Activated B cell treated with CpG ODN at 0.5 μM for 24 hours (primary cell): Measurements from ENCODE around the gene ZCCHC7. TPM values are rescaled to one million over a fixed set of nuclear protein-coding genes. Genes with fewer than 3 reads are reported as not detected.
"Not testable (repeated sequence)": the region's sequence is repeated elsewhere in the genome, so short reads cannot be mapped to it uniquely, and the experiment has no call there.

Experiments
- ATAC-seq: fragments of 200-7000 bp; cut with Tn5 transposase; one replicate; pipeline ENCODE4 v1.10.0; 2021; ENCODE audit warnings: low read depth, mild to moderate bottlenecking, moderate library complexity
- CTCF ChIA-PET: fragments of 350-600 bp; sonication (Branson Sonifier 250); formaldehyde crosslinking; loops from one replicate; lab custom pipeline; 2021; ENCODE audit warnings: antibody characterized with exemption; lab: Charles Lee
- POLR2A ChIA-PET: fragments of 350-600 bp; sonication (Branson Sonifier 250); formaldehyde crosslinking; loops from one replicate; lab custom pipeline; 2021; ENCODE audit warnings: antibody characterized with exemption; lab: Charles Lee
- DNase-seq: peaks from one replicate; pipeline ENCODE4 v3.0.0; 2022
- H3K27ac Mint-ChIP-seq: one replicate; pipeline ENCODE4 v1.8.0; 2020; ENCODE audit warnings: mixed read lengths
- H3K27me3 Mint-ChIP-seq: one replicate; pipeline ENCODE4 v1.8.0; 2021; ENCODE audit warnings: mixed read lengths
- H3K36me3 Mint-ChIP-seq: one replicate; pipeline ENCODE4 v1.8.0; 2021; ENCODE audit warnings: low read depth, mixed read lengths
- H3K4me1 Mint-ChIP-seq: one replicate; pipeline ENCODE4 v1.8.0; 2021; ENCODE audit warnings: mixed read lengths
- H3K4me3 Mint-ChIP-seq: one replicate; pipeline ENCODE4 v1.8.0; 2020; ENCODE audit warnings: mild to moderate bottlenecking, mixed read lengths
- H3K9me3 Mint-ChIP-seq: one replicate; pipeline ENCODE4 v1.8.0; 2020; ENCODE audit warnings: mixed read lengths
- intact Hi-C: fragments of 100-400 bp; cut with micrococcal nuclease; formaldehyde crosslinking; loops from one replicate; pipeline ENCODE4 v1.15.1; 2024
- total RNA-seq: library from RNA; stranded (reverse); gene quantifications from 2 replicates; pipeline ENCODE4 v1.2.3, GENCODE V29; 2022
- TF ChIP-seq, protein P1 (sequence below): fragments of 200-600 bp; IDR thresholded peaks from one replicate; pipeline ENCODE4 v1.8.0; 2022; ENCODE audit warnings: antibody characterized with exemption, mild to moderate bottlenecking

ZCCHC7 gene
- total RNA-seq, 1 donor from 2014 or later = 70.3 TPM

DNA sequence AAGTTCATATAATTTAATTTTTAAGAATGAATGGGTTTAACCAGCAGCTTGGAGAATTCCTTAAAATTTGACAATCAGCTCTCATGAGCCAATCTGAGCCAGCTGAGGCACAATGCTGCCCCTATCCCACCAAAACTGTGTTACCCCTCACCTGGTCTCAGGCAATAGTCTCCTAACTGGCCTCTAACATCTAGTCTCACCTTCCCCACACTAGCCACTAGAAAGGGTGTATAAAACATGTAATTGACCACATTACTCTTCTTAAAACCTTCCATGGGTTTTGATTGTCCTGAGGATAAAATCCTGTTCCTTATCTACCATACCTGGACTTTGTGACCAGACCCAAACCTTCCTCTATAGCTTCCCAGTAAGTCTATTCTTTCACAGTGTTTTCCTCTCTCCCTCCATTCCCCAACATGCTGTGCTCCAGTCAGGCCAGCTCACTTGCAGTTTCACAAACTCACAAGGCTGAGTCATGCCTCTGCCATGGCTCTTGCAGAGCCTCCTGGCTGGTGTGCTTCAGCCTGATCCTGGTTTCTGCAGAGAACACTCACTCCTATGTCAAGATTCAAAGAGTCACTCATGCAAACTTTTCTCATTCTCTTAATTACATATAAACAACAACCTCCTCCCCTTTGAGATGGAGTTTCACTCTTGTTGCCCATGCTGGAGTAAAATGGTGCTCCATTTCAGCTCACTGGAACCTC, 16.0 kb upstream of the ZCCHC7 start:
- TF ChIP-seq, protein P1, sequence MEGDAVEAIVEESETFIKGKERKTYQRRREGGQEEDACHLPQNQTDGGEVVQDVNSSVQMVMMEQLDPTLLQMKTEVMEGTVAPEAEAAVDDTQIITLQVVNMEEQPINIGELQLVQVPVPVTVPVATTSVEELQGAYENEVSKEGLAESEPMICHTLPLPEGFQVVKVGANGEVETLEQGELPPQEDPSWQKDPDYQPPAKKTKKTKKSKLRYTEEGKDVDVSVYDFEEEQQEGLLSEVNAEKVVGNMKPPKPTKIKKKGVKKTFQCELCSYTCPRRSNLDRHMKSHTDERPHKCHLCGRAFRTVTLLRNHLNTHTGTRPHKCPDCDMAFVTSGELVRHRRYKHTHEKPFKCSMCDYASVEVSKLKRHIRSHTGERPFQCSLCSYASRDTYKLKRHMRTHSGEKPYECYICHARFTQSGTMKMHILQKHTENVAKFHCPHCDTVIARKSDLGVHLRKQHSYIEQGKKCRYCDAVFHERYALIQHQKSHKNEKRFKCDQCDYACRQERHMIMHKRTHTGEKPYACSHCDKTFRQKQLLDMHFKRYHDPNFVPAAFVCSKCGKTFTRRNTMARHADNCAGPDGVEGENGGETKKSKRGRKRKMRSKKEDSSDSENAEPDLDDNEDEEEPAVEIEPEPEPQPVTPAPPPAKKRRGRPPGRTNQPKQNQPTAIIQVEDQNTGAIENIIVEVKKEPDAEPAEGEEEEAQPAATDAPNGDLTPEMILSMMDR = no peak
- Mint-ChIP-seq H3K4me3 (no peak overlapping the region), H3K36me3 (no peaks in the 10 kb centered on the region), H3K4me1 (peaks cover 55% of the 10 kb centered on the region), H3K27ac (no peak overlapping the region), H3K9me3 (no peaks in the 10 kb centered on the region), H3K27me3 (no peaks in the 10 kb centered on the region)
- ATAC-seq (no peak), DNase-seq (no peak)
- ChIA-PET CTCF (no interaction called here), POLR2A (no interaction called here)
- intact Hi-C loops = no loop called here

- TF ChIP-seq, protein P1 = no peak
- ChIA-PET POLR2A (interaction anchor here (0.6 kb wide), 1 partner anchor 183 kb away, joined by 6 read pairs; no protein-coding TSS in a partner anchor), CTCF (no interaction called here)
- H3K36me3 Mint-ChIP-seq = no peaks in the 10 kb centered on the region
- no peaks in the 10 kb centered on the region for H3K27me3 Mint-ChIP-seq
- H3K27ac Mint-ChIP-seq = no peak overlapping the region
- DNase-seq (no peak), ATAC-seq (no peak)
- intact Hi-C loops = no loop called here
- no peak overlapping the region for H3K4me3 Mint-ChIP-seq
- peaks cover 49% of the 10 kb centered on the region for H3K4me1 Mint-ChIP-seq
- H3K9me3 Mint-ChIP-seq = no peaks in the 10 kb centered on the region
Observed at GRCh38 chr9:37105234-37105633, 15.1 kb upstream of the ZCCHC7 start.

GRCh38 chr9:37107701-37108100, 12.7 kb upstream of the ZCCHC7 start:
- intact Hi-C loops = no loop called here
- H3K4me1 Mint-ChIP-seq = peaks cover 30% of the 10 kb centered on the region
- CTCF ChIA-PET = no interaction called here

GRCh38 chr9:37114442-37114841, 5.9 kb upstream of the ZCCHC7 start:
- CTCF ChIA-PET, ATAC-seq, H3K4me3 Mint-ChIP-seq, H3K9me3 Mint-ChIP-seq, H3K36me3 Mint-ChIP-seq, H3K27me3 Mint-ChIP-seq, DNase-seq, intact Hi-C loops, H3K27ac Mint-ChIP-seq: not testable (repeated sequence)
- H3K4me1 Mint-ChIP-seq = peaks cover 12% of the 10 kb centered on the region
- POLR2A ChIA-PET = interaction anchor here (0.5 kb wide), 1 partner anchor 11 kb away, joined by 5 read pairs; no protein-coding TSS in a partner anchor

More at GRCh38 chr9:37107701-37108100, 12.7 kb upstream of the ZCCHC7 start:
- Mint-ChIP-seq H3K27me3 (no peaks in the 10 kb centered on the region), H3K36me3 (no peaks in the 10 kb centered on the region), H3K4me3 (peak overlapping the region; percentile 17), H3K27ac (no peak overlapping the region), H3K9me3 (no peaks in the 10 kb centered on the region)
- TF ChIP-seq, protein P1 = no peak
- no peak for DNase-seq
- no peak for ATAC-seq
- POLR2A ChIA-PET = interaction anchor here (0.6 kb wide), 1 partner anchor 198 kb away, joined by 3 read pairs; no protein-coding TSS in a partner anchor

GRCh38 chr9:37117956-37118355, 2.4 kb upstream of the ZCCHC7 start:
- DNase-seq (no peak), ATAC-seq (no peak)
- Mint-ChIP-seq H3K9me3 (no peaks in the 10 kb centered on the region), H3K27ac (no peak overlapping the region), H3K27me3 (no peaks in the 10 kb centered on the region), H3K4me3 (no peak overlapping the region), H3K36me3 (peaks cover 20% of the 10 kb centered on the region), H3K4me1 (peaks cover 39% of the 10 kb centered on the region)
- ChIA-PET CTCF (no interaction called here), POLR2A (interaction anchor here (0.6 to 9.9 kb wide), 4 partner anchors 37 to 642 kb away, joined by 3 to 148 read pairs (median 28); partner anchors contain the start of gene PAX5)
- TF ChIP-seq, protein P1 = no peak
- intact Hi-C loops = no loop called here
